Effector CD4-positive, alpha-beta T cell (primary cell): ENCODE results near the gene ANKRD7. TPM values are rescaled to one million over a fixed set of nuclear protein-coding genes. Genes with fewer than 3 reads are reported as not detected.

Experiments used
- DNase-seq: peaks from one replicate; pipeline ENCODE4 v3.0.0-alpha.2; 2020
- total RNA-seq: gene quantifications from one replicate; lab custom pipeline; 2026; lab: John Stamatoyannopoulos, UW

ANKRD7 gene, protein sequence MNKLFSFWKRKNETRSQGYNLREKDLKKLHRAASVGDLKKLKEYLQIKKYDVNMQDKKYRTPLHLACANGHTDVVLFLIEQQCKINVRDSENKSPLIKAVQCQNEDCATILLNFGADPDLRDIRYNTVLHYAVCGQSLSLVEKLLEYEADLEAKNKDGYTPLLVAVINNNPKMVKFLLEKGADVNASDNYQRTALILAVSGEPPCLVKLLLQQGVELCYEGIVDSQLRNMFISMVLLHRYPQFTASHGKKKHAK
- not detected for total RNA-seq

DNA sequence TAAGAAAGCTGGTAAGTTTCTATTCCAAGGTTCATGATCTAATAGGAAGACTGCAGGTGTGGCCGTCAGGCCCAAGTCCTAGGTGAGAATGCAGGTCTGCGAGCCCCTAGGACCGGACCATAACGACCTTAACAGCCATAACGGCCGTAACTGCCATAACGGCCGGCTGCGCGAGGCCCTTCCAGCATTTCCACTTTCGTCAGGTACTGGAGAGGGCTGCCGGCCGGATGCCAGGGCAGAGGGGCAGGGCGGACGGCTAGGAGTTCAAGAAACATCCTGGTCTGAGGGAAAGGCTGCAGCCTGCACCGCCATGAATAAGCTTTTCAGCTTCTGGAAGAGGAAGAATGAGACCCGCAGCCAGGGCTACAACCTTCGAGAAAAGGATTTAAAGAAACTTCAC is at the start of gene ANKRD7:
ANKRD7 (plus strand) TSS at position 184 of the 400 bp plus-strand sequence; CDS start at position 311, 127 bp downstream.
- DNase-seq, result no peak

DNA sequence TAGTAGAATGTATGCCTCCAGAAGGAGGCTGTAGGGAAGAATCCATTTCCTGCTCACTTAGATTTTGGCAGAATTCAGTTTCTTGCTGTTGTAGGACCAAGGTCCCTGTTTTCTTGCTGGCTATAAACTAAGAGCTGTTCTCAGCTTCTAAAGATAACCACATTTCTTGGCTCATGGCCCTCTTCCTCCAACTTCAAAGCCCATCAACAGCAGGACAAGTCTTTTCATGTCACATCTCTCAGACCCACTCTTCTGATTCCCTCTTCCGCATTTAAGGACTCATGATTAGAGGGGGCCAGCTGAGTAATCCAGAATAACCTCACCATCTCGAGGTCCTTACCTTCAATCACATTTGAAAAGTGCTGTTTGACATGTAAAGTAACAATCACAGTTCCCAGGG is 48.8 kb upstream of the ANKRD7 start:
- DNase-seq, result no peak

DNA sequence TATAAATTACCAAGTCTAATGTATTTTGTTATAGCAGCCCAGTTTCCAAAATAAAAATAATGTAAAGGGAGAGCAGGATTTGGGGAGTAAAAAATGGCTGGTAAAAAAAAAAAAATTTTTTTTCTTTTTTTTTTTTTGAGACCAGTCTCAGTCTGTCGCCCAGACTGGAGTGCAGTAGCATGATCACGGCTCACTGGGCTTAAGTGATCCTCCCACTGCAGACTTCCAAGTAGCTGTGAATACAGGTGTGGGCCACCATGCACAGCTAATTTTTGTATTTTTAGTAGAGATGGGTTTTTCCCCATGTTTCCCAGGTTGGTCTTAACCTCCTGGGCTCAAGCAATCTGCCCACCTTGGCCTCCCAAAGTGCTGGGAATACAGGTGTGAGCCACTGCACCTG is 45.3 kb upstream of the ANKRD7 start:
- no peak for DNase-seq

- DNase-seq, result no peak
Observed at GRCh38 chr7:118182593-118183427, 41.7 kb upstream of the ANKRD7 start.

GRCh38 chr7:118183428-118183785 is 41.1 kb upstream of the ANKRD7 start:
- DNase-seq, result no peak

DNA sequence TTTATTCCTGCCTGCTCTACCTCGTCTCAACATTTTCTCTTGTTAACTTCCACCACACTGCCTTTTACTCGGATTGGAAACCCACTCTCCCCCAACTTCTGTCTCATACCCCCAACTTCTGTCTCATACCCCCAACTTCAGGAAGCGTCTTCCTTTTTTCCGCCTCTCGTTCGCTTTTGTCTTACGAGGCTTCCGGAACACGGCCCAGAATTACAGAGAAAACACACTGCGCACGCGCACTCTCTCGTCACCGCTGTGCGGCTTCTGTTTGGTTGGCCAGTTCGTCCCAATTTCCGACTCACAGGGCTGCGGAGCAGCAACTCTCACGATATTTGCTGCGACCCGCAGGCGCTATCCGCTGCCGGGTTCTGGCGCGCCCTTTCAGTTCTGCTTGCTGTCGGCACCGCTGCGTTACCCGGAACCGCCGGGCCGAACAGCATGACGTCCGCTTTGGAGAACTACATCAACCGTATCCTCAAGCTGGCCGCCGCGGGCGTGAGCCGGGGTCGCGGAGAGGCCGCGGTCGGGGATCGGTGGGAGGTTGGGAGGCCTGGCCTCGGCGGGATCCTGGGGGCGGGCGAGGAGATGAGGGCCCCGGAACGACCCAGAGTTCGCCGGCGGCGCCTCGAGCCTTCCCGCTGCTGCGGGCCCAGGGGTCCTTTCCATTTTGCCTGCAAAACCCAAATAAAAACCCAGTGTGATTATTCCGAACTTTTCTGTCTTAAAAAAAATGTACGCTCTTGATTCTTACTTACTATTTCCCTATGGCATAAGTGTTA is 40.5 kb upstream of the ANKRD7 start, which contains the start of gene LSM8:
LSM8 (plus strand) TSS at position 379 of the 779 bp plus-strand sequence; CDS start at position 439, 60 bp downstream.
- peak; percentile 95 for DNase-seq

DNA sequence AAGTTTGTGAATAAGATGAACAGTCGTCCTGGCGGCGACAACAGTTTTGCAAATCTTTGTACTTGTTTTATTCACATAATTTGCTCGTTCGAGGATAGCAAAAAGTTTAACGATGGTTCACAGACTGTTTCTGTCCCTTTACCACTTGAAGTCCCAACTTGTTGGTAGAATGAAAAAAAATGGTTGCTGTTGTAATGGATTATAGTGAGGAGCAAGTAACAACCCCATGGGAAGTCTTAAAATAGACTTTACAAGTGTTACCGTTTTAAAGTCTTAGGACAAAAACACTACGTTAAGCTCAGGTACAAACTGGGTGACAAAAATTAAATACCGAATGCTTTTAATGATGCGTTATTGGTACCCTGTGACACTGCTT is 40.0 kb upstream of the ANKRD7 start:
- no peak for DNase-seq

GRCh38 chr7:118185163-118185860 is 39.2 kb upstream of the ANKRD7 start:
- no peak for DNase-seq

DNA sequence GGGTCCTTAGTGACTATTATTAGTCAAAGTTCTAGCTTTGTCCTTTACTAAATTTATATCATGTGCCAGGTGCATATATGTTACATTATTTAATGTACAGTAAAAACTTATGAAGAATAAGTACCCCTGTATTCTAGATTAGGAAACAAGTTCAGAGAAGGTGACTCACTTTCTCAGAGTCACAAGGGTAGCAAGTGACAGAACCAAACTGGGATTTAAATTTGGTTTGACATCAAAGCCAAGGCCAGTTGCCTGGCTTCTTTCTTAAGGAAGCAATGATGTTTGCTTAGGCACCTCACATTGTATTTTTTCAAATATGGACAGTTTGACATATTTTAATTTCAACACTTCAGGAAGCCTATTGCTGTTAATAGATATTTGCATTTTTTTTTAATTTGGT is 38.0 kb upstream of the ANKRD7 start:
- no peak for DNase-seq

DNA sequence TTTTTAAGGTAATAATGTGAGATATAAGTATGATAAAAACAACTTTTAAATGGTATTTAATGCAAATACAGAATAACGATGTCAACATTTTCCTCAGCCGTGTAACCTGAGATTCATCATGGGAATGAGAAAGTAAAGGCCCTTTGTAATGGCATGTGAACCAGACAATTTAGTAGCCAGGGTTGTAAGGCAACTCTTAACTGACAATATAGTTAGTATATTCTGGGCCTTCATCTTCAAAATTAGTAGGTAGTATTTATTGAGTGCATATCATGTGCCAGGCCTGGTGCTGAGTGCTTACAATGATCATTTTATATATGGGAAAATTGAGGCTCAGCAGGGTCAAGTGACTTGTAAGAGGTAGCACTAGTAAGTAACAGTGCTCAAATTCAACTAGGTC is 29.9 kb upstream of the ANKRD7 start:
- DNase-seq, result no peak

DNA sequence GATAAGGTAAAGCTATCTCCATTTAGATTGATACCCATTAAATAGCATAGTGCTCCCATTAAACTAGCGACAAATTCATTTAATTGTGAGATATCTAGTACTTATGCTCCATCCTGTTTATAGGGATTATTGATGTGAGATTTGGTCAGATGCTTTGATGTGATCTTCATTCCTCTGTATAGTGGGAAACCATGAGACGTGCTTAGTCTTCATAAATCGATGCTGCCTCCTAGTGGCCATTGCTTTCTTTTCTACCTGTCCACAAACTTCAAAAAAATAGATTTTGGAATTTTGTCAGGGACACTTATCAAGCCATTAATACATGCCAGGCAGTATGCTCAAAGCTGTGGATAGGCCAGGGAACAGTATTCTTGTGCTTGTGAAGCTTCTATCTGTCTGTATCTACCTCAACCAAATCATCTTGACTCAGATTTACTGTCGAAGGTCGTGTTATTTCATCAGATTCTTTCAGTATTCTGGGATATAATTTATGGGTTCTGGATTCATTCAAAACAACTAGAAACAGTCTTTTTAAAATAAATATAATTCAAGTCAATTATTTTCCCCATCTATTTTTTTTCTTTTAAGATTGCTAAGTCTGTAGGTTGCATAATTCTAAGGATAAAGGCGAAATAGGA is 28.5 kb upstream of the ANKRD7 start:
- peak; percentile 53 for DNase-seq

- DNase-seq, result no peak
Observed at GRCh38 chr7:118202061-118202460, 22.4 kb upstream of the ANKRD7 start.

- peak; percentile 26 for DNase-seq
Observed at GRCh38 chr7:118214051-118214832, 10.3 kb upstream of the ANKRD7 start.

- DNase-seq, result no peak
Observed at GRCh38 chr7:118214833-118215182, 9.7 kb upstream of the ANKRD7 start.

DNA sequence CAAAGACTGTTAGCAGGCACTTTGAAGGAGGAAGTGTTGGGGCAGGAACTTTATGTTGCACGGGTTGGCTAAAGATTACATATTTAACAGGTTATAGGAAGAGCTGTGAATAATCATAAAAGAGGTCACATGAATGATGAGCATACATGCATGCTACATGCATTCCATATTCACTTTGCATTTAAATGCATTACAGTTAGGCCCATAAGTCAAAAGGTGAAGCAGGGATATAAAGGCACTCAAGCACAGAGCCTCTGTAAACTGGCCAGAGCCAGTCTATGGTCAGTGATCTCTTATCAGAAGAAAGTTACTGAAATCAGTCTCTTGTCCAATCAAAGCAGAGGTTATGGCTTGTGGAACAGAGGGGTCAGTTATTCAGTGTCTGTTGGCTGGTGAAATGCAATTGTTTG is 7.3 kb upstream of the ANKRD7 start:
- no peak for DNase-seq

DNA sequence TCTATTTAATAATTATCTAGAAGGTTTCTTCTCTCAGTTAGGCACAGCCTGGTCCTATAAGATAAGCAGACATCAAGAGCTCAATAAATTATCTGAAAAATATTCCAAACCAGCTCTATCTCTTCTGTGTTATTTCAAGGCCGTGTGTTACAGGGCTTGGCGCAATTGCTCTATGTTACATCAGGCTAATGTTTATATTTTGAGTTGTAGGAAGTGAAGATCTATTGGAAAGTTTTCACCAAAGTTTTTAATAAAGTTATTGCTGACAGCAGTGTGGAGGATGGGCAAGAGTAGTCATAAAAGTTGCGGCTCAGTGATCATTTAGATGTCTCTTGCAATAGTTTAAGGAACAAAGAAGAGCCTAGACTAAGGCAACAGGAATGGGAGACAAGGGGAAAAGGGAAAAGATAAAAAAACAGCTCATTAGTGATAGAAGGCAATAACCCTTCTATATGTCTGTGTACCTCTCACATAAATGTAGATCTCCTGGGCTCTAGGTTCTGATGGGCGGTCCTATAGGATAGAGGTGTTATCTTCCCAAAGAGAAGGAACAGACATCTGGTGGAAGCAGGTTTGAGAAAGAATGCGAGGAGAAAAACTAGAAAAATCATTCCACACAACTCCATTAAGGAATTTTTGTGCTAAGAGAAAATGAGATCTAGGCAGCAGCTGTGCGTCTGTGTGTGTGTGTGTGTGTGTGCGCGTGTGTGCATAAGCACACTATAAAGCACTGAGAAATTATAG is 5.9 kb upstream of the ANKRD7 start:
- no peak for DNase-seq

DNA sequence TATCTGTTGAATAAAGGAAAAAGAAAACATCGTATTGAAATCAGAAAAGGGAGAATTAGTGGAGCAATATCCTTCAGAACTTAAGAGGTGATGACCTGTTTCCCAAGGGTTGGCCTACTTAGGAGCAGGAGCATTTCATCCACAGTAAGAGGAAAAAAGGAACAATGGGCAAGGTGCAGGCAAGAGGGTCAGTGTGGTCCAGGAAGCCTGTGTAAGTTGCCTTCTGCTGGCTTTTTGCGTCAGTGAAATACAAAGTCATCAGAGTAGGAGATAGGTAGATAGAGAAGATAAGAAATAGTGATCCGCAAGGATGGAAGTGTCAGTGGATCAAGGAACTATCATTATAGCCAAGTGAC is 5.4 kb upstream of the ANKRD7 start:
- DNase-seq, result no peak

DNA sequence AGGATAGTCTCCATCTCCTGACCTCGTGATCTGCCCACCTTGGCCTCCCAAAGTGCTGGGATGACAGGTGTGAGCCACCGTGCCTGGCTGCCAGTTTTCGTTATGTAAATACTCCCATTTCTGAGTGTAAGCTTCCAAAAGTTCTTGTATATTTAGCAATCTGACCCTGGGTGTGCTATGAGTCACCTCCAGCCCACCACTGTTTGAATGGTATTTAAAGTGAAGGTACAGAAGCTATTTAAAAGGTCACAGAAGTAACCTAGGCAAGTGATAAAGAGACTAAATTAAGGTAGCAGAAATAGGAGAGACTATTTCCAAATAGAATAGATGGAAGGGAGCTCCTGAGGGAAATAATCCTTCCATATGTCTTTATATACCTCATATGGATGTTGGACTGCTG is 3.9 kb upstream of the ANKRD7 start:
- DNase-seq, result no peak

DNA sequence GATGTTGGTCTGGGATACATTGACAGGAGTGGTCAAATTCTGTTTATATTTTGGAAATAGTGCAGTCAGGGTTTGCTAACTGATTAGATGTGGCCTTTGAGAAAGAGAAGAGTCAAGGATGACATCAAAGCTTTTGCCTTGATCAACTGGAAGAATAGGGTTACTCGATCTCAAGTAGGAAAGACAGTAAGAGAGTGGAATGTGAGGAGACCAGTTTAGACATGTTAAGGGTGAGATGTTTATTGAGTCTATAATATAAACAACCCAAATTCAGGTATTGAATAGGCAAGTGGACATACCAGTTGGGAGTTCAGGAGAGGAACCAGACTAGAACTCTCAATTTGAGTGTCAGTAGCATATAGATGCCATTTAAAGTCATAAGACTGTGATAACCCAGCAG is 1.9 kb upstream of the ANKRD7 start:
- no peak for DNase-seq

DNA sequence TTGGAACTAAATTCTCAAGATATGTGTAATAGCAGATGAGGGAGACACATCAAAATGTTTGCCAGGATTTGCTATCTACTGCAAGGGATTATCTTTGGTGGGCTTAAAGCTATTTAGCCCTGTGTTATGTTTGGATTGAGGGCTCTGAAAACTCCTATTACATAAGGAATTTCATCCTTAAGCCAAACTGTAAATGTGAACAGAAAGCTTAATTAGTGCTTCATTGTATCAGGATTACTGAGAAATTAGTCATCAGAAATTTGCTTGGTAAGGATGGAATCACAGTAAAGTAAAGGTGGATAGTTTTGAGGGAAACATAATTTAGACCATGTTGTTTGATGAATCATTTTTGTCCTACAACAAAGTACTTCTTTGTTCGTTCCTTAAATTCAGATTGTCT is 8.3 kb downstream of the ANKRD7 start:
- no peak for DNase-seq

DNA sequence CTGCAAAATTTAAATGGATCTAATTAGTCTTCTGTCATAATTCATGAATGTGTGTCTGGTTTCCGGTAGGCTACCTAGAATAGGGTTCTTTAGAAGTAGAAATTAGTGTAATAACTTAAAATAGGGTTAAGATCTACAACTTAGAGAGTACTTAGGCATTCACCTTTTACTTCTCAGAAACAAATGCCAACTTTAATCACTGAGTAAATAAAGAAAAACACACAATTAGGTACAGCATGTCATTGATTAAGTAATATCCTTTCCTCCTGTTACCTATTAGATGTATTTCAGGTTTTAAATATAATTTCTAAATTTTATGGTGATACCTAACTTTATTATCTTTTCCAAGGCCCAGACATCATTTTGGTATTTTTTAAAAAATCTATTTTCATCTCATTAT is 9.3 kb downstream of the ANKRD7 start:
- no peak for DNase-seq
